PC-9 (cell line): Measurements from ENCODE around the gene SIPA1L2. TPM values are rescaled to one million over a fixed set of nuclear protein-coding genes. Genes with fewer than 3 reads are reported as not detected.

Source experiments
- BruUV-seq: library from RNA; stranded (reverse); fragments of 400-500 nt; replicated peaks from 2 replicates; lab custom pipeline; 2021; lab: Mats Ljungman, UMichigan
- CTCF ChIA-PET: fragments of 300-600 bp; sonication (Branson Sonifier 250); formaldehyde crosslinking; loops from one replicate; lab custom pipeline; 2022; ENCODE audit warnings: antibody characterized with exemption; lab: Charles Lee
- POLR2A ChIA-PET: fragments of 300-600 bp; sonication (Branson Sonifier 250); formaldehyde crosslinking; loops from one replicate; lab custom pipeline; 2022; ENCODE audit warnings: antibody characterized with exemption; ENCODE audit not compliant: unreplicated experiment; lab: Charles Lee
- DNase-seq, 2 experiments: peaks; one replicate each; pipeline versions ENCODE4 v3.0.0 to v3.0.0-alpha.2; 2015 to 2022; ENCODE audit warnings: mixed read lengths in 1 of 2
- H2AFZ ChIP-seq: fragments of 200-600 bp; sonication (generic); 2 replicates; pipeline ENCODE4 v1.8.1; 2017; ENCODE audit warnings: antibody characterized with exemption
- H3F3A ChIP-seq: fragments of 200-600 bp; sonication (generic); 2 replicates; pipeline ENCODE4 v1.8.1; 2017; ENCODE audit warnings: antibody characterized with exemption, mild to moderate bottlenecking, low read depth; ENCODE audit not compliant: insufficient read depth
- H3K27ac ChIP-seq: fragments of 200-600 bp; sonication (generic); 2 replicates; pipeline ENCODE4 v1.6.1; 2016; ENCODE audit warnings: mixed run types
- H3K27me3 ChIP-seq: fragments of 200-600 bp; sonication (generic); 2 replicates; pipeline ENCODE4 v1.6.1; 2016; ENCODE audit warnings: low read depth, mixed run types; ENCODE audit not compliant: insufficient read depth
- H3K36me3 ChIP-seq: fragments of 200-600 bp; sonication (generic); 2 replicates; pipeline ENCODE4 v1.6.1; 2016; ENCODE audit warnings: low read depth, mixed run types
- H3K4me1 ChIP-seq: fragments of 200-600 bp; sonication (generic); replicated peaks from 2 replicates; pipeline ENCODE4 v1.6.1; 2016; ENCODE audit warnings: mixed run types; ENCODE audit not compliant: insufficient read depth
- H3K4me2 ChIP-seq: fragments of 200-600 bp; sonication (generic); 2 replicates; pipeline ENCODE4 v1.6.1; 2017; ENCODE audit warnings: mixed run types
- H3K4me3 ChIP-seq: fragments of 200-600 bp; sonication (generic); 2 replicates; pipeline ENCODE4 v1.6.1; 2016; ENCODE audit warnings: mixed run types
- H3K79me2 ChIP-seq: fragments of 200-600 bp; sonication (generic); 2 replicates; pipeline ENCODE4 v1.6.1; 2017; ENCODE audit warnings: low read depth, mixed run types
- H3K9me2 ChIP-seq: fragments of 200-600 bp; sonication (generic); 2 replicates; pipeline ENCODE4 v1.8.1; 2017; ENCODE audit warnings: mild to moderate bottlenecking; ENCODE audit not compliant: insufficient read depth
- H3K9me3 ChIP-seq: fragments of 200-600 bp; sonication (generic); 2 replicates; pipeline ENCODE4 v1.8.1; 2016; ENCODE audit warnings: low read depth; ENCODE audit not compliant: insufficient read depth
- H4K20me1 ChIP-seq: fragments of 200-600 bp; sonication (generic); 2 replicates; pipeline ENCODE4 v1.8.1; 2017; ENCODE audit not compliant: insufficient read depth
- CTCF ChIP-seq: fragments of 200-600 bp; sonication (generic); conservative IDR thresholded peaks from 2 replicates; pipeline ENCODE4 v1.6.1; 2017; ENCODE audit warnings: mixed run types, antibody characterized with exemption, mild to moderate bottlenecking, moderate library complexity
- EZH2 ChIP-seq: fragments of 200-600 bp; sonication (generic); IDR thresholded peaks from 2 replicates; pipeline ENCODE4 v1.8.0; 2017; ENCODE audit warnings: antibody characterized with exemption, low read depth
- intact Hi-C: fragments of 100-400 bp; cut with micrococcal nuclease; formaldehyde crosslinking; loops from one replicate; pipeline ENCODE4 v1.10.0; 2022; ENCODE audit not compliant: unreplicated experiment
- total RNA-seq: library from RNA; stranded (reverse); gene quantifications from 2 replicates; pipeline ENCODE4 v1.2.3, GENCODE V29; 2021

Gene SIPA1L2
- total RNA-seq, 1 experiment from 2014 or later: not detected

GRCh38 chr1:232589812-232590743, 39.9 kb downstream of the SIPA1L2 start:
- no peak overlapping the region for H3K4me3 ChIP-seq
- H3K36me3 ChIP-seq: no peaks in the 10 kb centered on the region
- H4K20me1 ChIP-seq: no peaks in the 10 kb centered on the region
- no peak overlapping the region for H3K4me2 ChIP-seq
- H3K79me2 ChIP-seq: no peaks in the 10 kb centered on the region
- H3K4me1 ChIP-seq: no peaks in the 10 kb centered on the region
- ChIA-PET CTCF (no interaction called here), POLR2A (no interaction called here)
- intact Hi-C loops: no loop called here
- peaks cover 2% of the 10 kb centered on the region; the same call in 1 of the 2 replicates for H3K9me3 ChIP-seq
- H3K27me3 ChIP-seq: no peaks in the 10 kb centered on the region
- no TSS peak for BruUV-seq
- no peak for DNase-seq
- H3K27ac ChIP-seq: no peak overlapping the region
- no peak overlapping the region for H2AFZ ChIP-seq
- no peaks in the 10 kb centered on the region for H3F3A ChIP-seq
- TF ChIP-seq EZH2: no peak
- TF ChIP-seq CTCF: no peak
- no peaks in the 10 kb centered on the region for H3K9me2 ChIP-seq

- H3K79me2 ChIP-seq: no peaks in the 10 kb centered on the region
Measured at GRCh38 chr1:232589111-232589811, 40.7 kb downstream of the SIPA1L2 start.

More at GRCh38 chr1:232589111-232589811, 40.7 kb downstream of the SIPA1L2 start:
- Histone ChIP-seq H3K4me1 (no peaks in the 10 kb centered on the region), H3K9me3 (peaks cover 2% of the 10 kb centered on the region; the same call in 1 of the 2 replicates), H3K27me3 (no peaks in the 10 kb centered on the region), H4K20me1 (no peaks in the 10 kb centered on the region), H3K27ac (no peak overlapping the region), H3K9me2 (no peaks in the 10 kb centered on the region), H3K4me2 (no peak overlapping the region), H3K4me3 (no peak overlapping the region), H3K36me3 (no peaks in the 10 kb centered on the region), H3F3A (no peaks in the 10 kb centered on the region), H2AFZ (no peak overlapping the region)
- CTCF ChIA-PET: no interaction called here
- no peak for TF ChIP-seq EZH2
- no peak for TF ChIP-seq CTCF
- intact Hi-C loops: no loop called here
- DNase-seq: no peak
- POLR2A ChIA-PET: no interaction called here
- BruUV-seq: no TSS peak
